K562 (cell line): ENCODE results near the gene HYOU1. TPM values are rescaled to one million over a fixed set of nuclear protein-coding genes. Genes with fewer than 3 reads are reported as not detected.
A peak's percentile ranks its signal among the peaks of the same experiment; 100 is the strongest.

Experiments
- ATAC-seq: fragments of 200-7000 bp; cut with Tn5 transposase; 3 replicates; pipeline ENCODE4 v1.9.1; 2020; ENCODE audit warnings: moderate library complexity
- BruUV-seq: library from RNA; stranded (reverse); fragments of 400-500 nt; replicated peaks from 2 replicates; lab custom pipeline; 2021; lab: Mats Ljungman, UMichigan
- CTCF ChIA-PET: fragments of 300-600 bp; formaldehyde crosslinking; extraction: SDS; loops from one replicate; lab custom pipeline; 2021; ENCODE audit warnings: low intra/inter-chr PET ratio; lab: Yijun Ruan, JAX
- POLR2A ChIA-PET: fragments of 300-600, 350-650 bp; sonication (Branson Sonifier 250); formaldehyde crosslinking; extraction: SDS; loops from one replicate; lab custom pipeline; 2021; ENCODE audit warnings: antibody characterized with exemption, inconsistent platforms; lab: Yijun Ruan, JAX
- DNase-seq, 4 experiments: peaks; one replicate each; pipeline versions ENCODE4 v3.0.0 to v3.0.0-alpha.2; 2011 to 2018; ENCODE audit warnings: low spot score in 3 of 4, mixed read lengths in 3 of 4; ENCODE audit errors: extremely low read depth in 1 of 4
- FAIRE-seq: peaks from 2 replicates; lab custom pipeline; 2011; peaks lifted over from hg19 to GRCh38; lab: Jason Lieb, UNC
- H2AFZ ChIP-seq: 2 replicates; pipeline ENCODE4 v1.6.0; 2011; ENCODE audit warnings: low read depth, low read length, control low read depth, inconsistent platforms
- H3K27ac ChIP-seq: fragments of 200-600 bp; 3 replicates; pipeline ENCODE4 v1.8.0; 2011; ENCODE audit warnings: low read depth, mild to moderate bottlenecking, control low read depth, inconsistent platforms, low read length, moderate library complexity, mixed read lengths; ENCODE audit errors: extremely low read depth
- H3K27me3 ChIP-seq, 2 experiments: fragments of 300-600 bp in 1 of 2; 2 replicates in 1 of 2; 3 replicates in 1 of 2; pipeline versions ENCODE4 v1.6.0 to v1.8.0; 2011; ENCODE audit warnings: inconsistent platforms in 2 of 2, low read length in 2 of 2, mild to moderate bottlenecking in 1 of 2, mixed read lengths in 1 of 2, moderate library complexity in 1 of 2; ENCODE audit not compliant: control insufficient read depth in 2 of 2, insufficient read depth in 2 of 2
- H3K36me3 ChIP-seq: fragments of 300-600 bp; 3 replicates; pipeline ENCODE4 v1.8.0; 2011; ENCODE audit warnings: mild to moderate bottlenecking, low read length, inconsistent platforms; ENCODE audit not compliant: control insufficient read depth, insufficient read depth
- H3K4me1 ChIP-seq, 2 experiments: fragments of 200-600 bp in 1 of 2; replicated peaks in 1 of 2; 2 replicates in 1 of 2; 3 replicates in 1 of 2; pipeline versions ENCODE4 v1.5.1 to v1.8.0; 2011; ENCODE audit warnings: inconsistent platforms in 2 of 2, low read length in 2 of 2, mild to moderate bottlenecking in 1 of 2, mixed read lengths in 1 of 2, moderate library complexity in 1 of 2; ENCODE audit not compliant: control insufficient read depth in 2 of 2, insufficient read depth in 2 of 2
- H3K4me2 ChIP-seq: 2 replicates; pipeline ENCODE4 v1.6.1; 2011; ENCODE audit warnings: low read length, control low read depth, inconsistent platforms, mixed read lengths; ENCODE audit not compliant: insufficient read depth
- H3K4me3 ChIP-seq: fragments of 200-600 bp; sonication (generic), shearing (Covaris generic); 2 replicates; pipeline ENCODE4 v1.5.1; 2016; ENCODE audit warnings: control low read depth, inconsistent platforms
- H3K79me2 ChIP-seq: fragments of 200-600 bp; 3 replicates; pipeline ENCODE4 v1.8.0; 2011; ENCODE audit warnings: low read length, inconsistent platforms; ENCODE audit not compliant: control insufficient read depth, insufficient read depth
- H3K9ac ChIP-seq, 2 experiments: 2 replicates each; pipeline versions ENCODE4 v1.6.0 to v1.6.1; 2011; ENCODE audit warnings: low read depth in 2 of 2, low read length in 2 of 2, control low read depth in 1 of 2, inconsistent platforms in 1 of 2, mild to moderate bottlenecking in 1 of 2, mixed read lengths in 1 of 2; ENCODE audit not compliant: insufficient read depth in 1 of 2
- H3K9me1 ChIP-seq: one replicate; pipeline ENCODE4 v1.6.0; 2011; ENCODE audit warnings: inconsistent platforms, mild to moderate bottlenecking, low read length, moderate library complexity; ENCODE audit not compliant: control insufficient read depth, insufficient read depth
- H3K9me3 ChIP-seq: replicated peaks from 2 replicates; pipeline ENCODE4 v1.5.1; 2011; ENCODE audit warnings: low read depth, low read length, inconsistent platforms; ENCODE audit not compliant: control insufficient read depth, insufficient read depth
- H4K20me1 ChIP-seq: replicated peaks from 2 replicates; pipeline ENCODE4 v1.6.1; 2011; ENCODE audit warnings: low read length, inconsistent platforms, mixed read lengths; ENCODE audit not compliant: control insufficient read depth, insufficient read depth
- CHD1 ChIP-seq: fragments of 200-600 bp; sonication (generic); IDR thresholded peaks from one replicate; pipeline ENCODE4 v1.6.1; 2012; ENCODE audit warnings: mild to moderate bottlenecking, moderate library complexity, low read length, inconsistent platforms
- MCM3 ChIP-seq: fragments of 450-650 bp; IDR thresholded peaks from 2 replicates; pipeline ENCODE4 v1.6.1; 2016
- MEF2A ChIP-seq: IDR thresholded peaks from 2 replicates; pipeline ENCODE4 v1.6.1; 2011; ENCODE audit warnings: low read depth, mild to moderate bottlenecking, low read length, moderate library complexity; ENCODE audit not compliant: control insufficient read depth
- MLLT1 ChIP-seq, 2 experiments: fragments of 450-650 bp; IDR thresholded peaks; 2 replicates each; pipeline ENCODE4 v1.6.1; 2016
- MYC ChIP-seq, 2 experiments: fragments of 250-450 bp in 1 of 2; sonication (Bioruptor Pico) in 1 of 2; IDR thresholded peaks; 2 replicates each; pipeline versions ENCODE4 v1.5.1 to v1.6.1; 2012 to 2021; ENCODE audit warnings: low read depth in 2 of 2, borderline replicate concordance in 1 of 2, improper control_type of control experiment in 1 of 2, low read length in 1 of 2, mild to moderate bottlenecking in 1 of 2, moderate library complexity in 1 of 2
- NCOA2 ChIP-seq, 2 experiments: fragments of 450-650 bp; IDR thresholded peaks; 2 replicates each; pipeline ENCODE4 v1.6.1; 2018; ENCODE audit warnings: mild to moderate bottlenecking in 2 of 2, moderate library complexity in 1 of 2; ENCODE audit not compliant: partially characterized antibody in 2 of 2
- SIN3A ChIP-seq, 2 experiments: fragments of 150-350 bp in 1 of 2; IDR thresholded peaks; 2 replicates each; pipeline ENCODE4 v1.6.1; 2011 to 2016; ENCODE audit warnings: borderline replicate concordance in 2 of 2, low read depth in 2 of 2, low read length in 2 of 2, mild to moderate bottlenecking in 2 of 2, moderate library complexity in 2 of 2; ENCODE audit not compliant: control insufficient read depth in 1 of 2
- TCF7L2 ChIP-seq: fragments of 150-350 bp; IDR thresholded peaks from 2 replicates; pipeline ENCODE4 v1.6.1; 2016; ENCODE audit warnings: low read depth, mild to moderate bottlenecking, low read length, moderate library complexity
- TOE1 ChIP-seq, 2 experiments: fragments of 450-650 bp in 1 of 2; sonication (generic) in 1 of 2; formaldehyde crosslinking in 1 of 2; IDR thresholded peaks; 2 replicates each; pipeline versions ENCODE4 v1.7.1 to v1.8.0; 2016 to 2022; ENCODE audit warnings: borderline replicate concordance in 2 of 2, mild to moderate bottlenecking in 2 of 2, antibody characterized with exemption in 1 of 2, inconsistent platforms in 1 of 2, low read depth in 1 of 2, missing genetic modification reagents in 1 of 2, moderate library complexity in 1 of 2
- VEZF1 ChIP-seq: fragments of 200-800 bp; sonication (Bioruptor generic); IDR thresholded peaks from 2 replicates; pipeline ENCODE4 v1.6.1; 2017; ENCODE audit warnings: missing genetic modification characterization, missing compliant biosample characterization
- WGBS: fragments of 100-300 bp; shearing (Covaris generic); methylation state at CpG from one replicate; pipeline ENCODE4 v1.1.6; 2016; ENCODE audit warnings: low coverage, mixed read lengths; ENCODE audit not compliant: insufficient coverage; ENCODE audit errors: missing lambda C conversion rate; 5-methylcytosine and 5-hydroxymethylcytosine counted together
- in situ Hi-C: fragments of 300-500 bp; cut with MboI; formaldehyde crosslinking; loops from 4 replicates; pipeline ENCODE4 v1.15.0; 2018; ENCODE audit warnings: inconsistent platforms, mixed read lengths
- intact Hi-C: fragments of 100-400 bp; cut with micrococcal nuclease; formaldehyde crosslinking; loops from 2 replicates; pipeline ENCODE4 v1.14.2; 2022
- polyA plus RNA-seq, 8 experiments: library from polyadenylated mRNA; depleted of rRNA in 4 of 8; stranded (reverse) in 5 of 8; unstranded in 3 of 8; fragments of >200 nt; fragmentation: Nextera tagmentation in 2 of 8; fragmentation: Illumina TruSeq in 1 of 8; extraction: Ambion mirVana in 2 of 8; extraction: Trizol in 1 of 8; gene quantifications; 2 replicates each; pipeline versions ENCODE4 v1.2.1 to v1.2.3, GENCODE V29; 2011 to 2014; ENCODE audit warnings: inconsistent platforms in 1 of 8, missing spikeins in 1 of 8
- total RNA-seq, 7 experiments: library from RNA; depleted of rRNA in 6 of 7; stranded (reverse); fragments of >200 nt in 6 of 7; fragmentation: Illumina TruSeq in 2 of 7; extraction: Trizol in 2 of 7; gene quantifications; 2 replicates each; pipeline versions ENCODE4 v1.2.1 to v1.2.3, GENCODE V29; 2011 to 2021; ENCODE audit warnings: low replicate concordance in 1 of 7

Gene HYOU1
- total and polyA plus RNA-seq, 9 of the 15 experiments (the other 6 are each of a cell fraction or from before 2014, with no cell fraction given) = 19.5 to 197 (median 128) TPM

- peak in 1 of 2 experiments; percentile 8; a peak in 1 of 4 replicates for TF ChIP-seq MLLT1 (IDR thresholded peaks at IDR 0.05)
- no peak for TF ChIP-seq MCM3
- TF ChIP-seq TOE1 (IDR thresholded peaks at IDR 0.05; ENCODE audit: borderline replicate concordance) = no peak
- TF ChIP-seq TOE1 (CRISPR knock-in tag; IDR thresholded peaks at IDR 0.05; ENCODE audit: borderline replicate concordance, low read depth) = no peak
- no peak for TF ChIP-seq NCOA2 (IDR thresholded peaks at IDR 0.05; ENCODE audit: partially characterized antibody in 2 of 2)
- no peak for TF ChIP-seq TCF7L2
- no peak for TF ChIP-seq MEF2A
Observed at GRCh38 chr11:119089319-119089718, 32.3 kb upstream of the HYOU1 start (continued).

GRCh38 chr11:119088406-119088805 lies 31.4 kb upstream of the HYOU1 start:
- WGBS = 5% methylated on average over 9 of the region's 9 CpGs
- Histone ChIP-seq H3K4me3 (peak overlapping the region; percentile 94), H3K4me1 (peaks cover 37 to 67% of the 10 kb centered on the region in 2 experiments), H3K4me2 (peak overlapping the region; percentile 98), H3K9me1 (no peaks in the 10 kb centered on the region), H3K36me3 (peaks cover 53% of the 10 kb centered on the region), H3K79me2 (peaks cover 84% of the 10 kb centered on the region), H3K27ac (peak overlapping the region; percentile 95), H3K9me3 (no peaks in the 10 kb centered on the region), H3K9ac (peak overlapping the region; percentile 89 to 94), H2AFZ (no peak overlapping the region), H4K20me1 (peaks cover 15% of the 10 kb centered on the region), H3K27me3 (no peaks in the 10 kb centered on the region; a peak in 1 of 5 replicates)
- ChIA-PET CTCF (no interaction called here), POLR2A (interaction anchor here (0.9 to 5.8 kb wide), 5 partner anchors 9 to 32 kb away, joined by 3 to 50 read pairs (median 6); partner anchors contain the start of genes C2CD2L and VPS11)
- TF ChIP-seq SIN3A (IDR thresholded peaks at IDR 0.05; ENCODE audit: borderline replicate concordance in 2 of 2, control insufficient read depth in 1 of 2, low read depth in 2 of 2, low read length in 2 of 2) = peak in 1 of 2 experiments; percentile 18; a peak in 1 of 4 replicates
- no peak for TF ChIP-seq VEZF1
- 0 out of 4 replicates have a peak, but pooled peaks of 1 of the 2 experiments have one; percentile 11 for TF ChIP-seq MLLT1 (IDR thresholded peaks at IDR 0.05)
- no peak for TF ChIP-seq MYC (IDR thresholded peaks at IDR 0.05; ENCODE audit: low read depth, low read length)
- TF ChIP-seq MYC (CRISPR knock-in tag; IDR thresholded peaks at IDR 0.05; ENCODE audit: borderline replicate concordance, low read depth) = 0 out of 2 replicates have a peak, but pooled peaks have one; percentile 44
- peak; percentile 30 for TF ChIP-seq CHD1
- DNase-seq = no peak
- intact Hi-C loops = loop anchor here (5.0 kb wide), 1 partner anchor 71 kb away; the partner anchor contains the start of genes RPS25 and TRAPPC4
- FAIRE-seq = no peak
- in situ Hi-C loops = no loop called here
- ATAC-seq = no peak
- BruUV-seq = TSS peak; percentile 10
